GM06990 (cell line): ENCODE measurements around the gene KLHDC2.
"Not testable (repeated sequence)": the region's sequence is repeated elsewhere in the genome, so short reads cannot be mapped to it uniquely, and the experiment has no call there.

Experiments
- DNase-seq: peaks from one replicate; pipeline ENCODE4 v3.0.0-alpha.2; 2011; ENCODE audit not compliant: insufficient read length; ENCODE audit errors: extremely low read depth
- H3K27me3 ChIP-seq: replicated peaks from 2 replicates; pipeline ENCODE4 v1.6.0; 2011; ENCODE audit warnings: low read length; ENCODE audit not compliant: control insufficient read depth, insufficient read depth
- H3K36me3 ChIP-seq: 2 replicates; pipeline ENCODE4 v1.5.1; 2011; ENCODE audit warnings: low read length; ENCODE audit not compliant: control insufficient read depth, insufficient read depth
- H3K4me3 ChIP-seq: replicated peaks from 2 replicates; pipeline ENCODE4 v1.5.1; 2011; ENCODE audit warnings: low read depth, mild to moderate bottlenecking, control low read depth, low read length
- TF ChIP-seq, protein P1 (sequence below): IDR thresholded peaks from 2 replicates; pipeline ENCODE4 v1.5.1; 2011; ENCODE audit warnings: low read length, control low read depth, mild to moderate bottlenecking, inconsistent platforms; ENCODE audit not compliant: insufficient read depth, poor library complexity, severe bottlenecking

The KLHDC2 gene

DNA sequence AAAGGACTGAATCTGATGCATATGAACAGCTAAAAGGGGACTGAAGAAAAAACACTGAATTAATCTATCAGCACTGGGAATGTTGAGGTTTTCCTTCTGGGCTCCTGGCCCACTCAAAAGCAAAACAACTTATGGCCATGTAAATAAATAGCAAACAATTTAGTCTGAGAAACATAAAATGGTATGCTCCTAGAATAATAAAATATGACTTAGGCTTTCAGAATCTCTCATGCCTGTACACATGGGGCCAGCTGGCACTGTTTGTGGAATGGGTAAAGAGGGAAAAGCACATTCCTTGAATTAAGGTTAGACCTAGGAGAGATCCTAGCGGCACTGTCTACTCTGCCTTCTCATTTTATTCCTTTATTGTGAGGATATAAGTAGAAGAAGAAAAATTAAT is 6.2 kb downstream of the KLHDC2 start:
- TF ChIP-seq, protein P1, sequence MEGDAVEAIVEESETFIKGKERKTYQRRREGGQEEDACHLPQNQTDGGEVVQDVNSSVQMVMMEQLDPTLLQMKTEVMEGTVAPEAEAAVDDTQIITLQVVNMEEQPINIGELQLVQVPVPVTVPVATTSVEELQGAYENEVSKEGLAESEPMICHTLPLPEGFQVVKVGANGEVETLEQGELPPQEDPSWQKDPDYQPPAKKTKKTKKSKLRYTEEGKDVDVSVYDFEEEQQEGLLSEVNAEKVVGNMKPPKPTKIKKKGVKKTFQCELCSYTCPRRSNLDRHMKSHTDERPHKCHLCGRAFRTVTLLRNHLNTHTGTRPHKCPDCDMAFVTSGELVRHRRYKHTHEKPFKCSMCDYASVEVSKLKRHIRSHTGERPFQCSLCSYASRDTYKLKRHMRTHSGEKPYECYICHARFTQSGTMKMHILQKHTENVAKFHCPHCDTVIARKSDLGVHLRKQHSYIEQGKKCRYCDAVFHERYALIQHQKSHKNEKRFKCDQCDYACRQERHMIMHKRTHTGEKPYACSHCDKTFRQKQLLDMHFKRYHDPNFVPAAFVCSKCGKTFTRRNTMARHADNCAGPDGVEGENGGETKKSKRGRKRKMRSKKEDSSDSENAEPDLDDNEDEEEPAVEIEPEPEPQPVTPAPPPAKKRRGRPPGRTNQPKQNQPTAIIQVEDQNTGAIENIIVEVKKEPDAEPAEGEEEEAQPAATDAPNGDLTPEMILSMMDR, result no peak
- no peak for DNase-seq
- H3K4me3 ChIP-seq, result no peak overlapping the region
- H3K27me3 ChIP-seq, result no peaks in the 10 kb centered on the region
- H3K36me3 ChIP-seq, result peaks cover 1% of the 10 kb centered on the region

DNA sequence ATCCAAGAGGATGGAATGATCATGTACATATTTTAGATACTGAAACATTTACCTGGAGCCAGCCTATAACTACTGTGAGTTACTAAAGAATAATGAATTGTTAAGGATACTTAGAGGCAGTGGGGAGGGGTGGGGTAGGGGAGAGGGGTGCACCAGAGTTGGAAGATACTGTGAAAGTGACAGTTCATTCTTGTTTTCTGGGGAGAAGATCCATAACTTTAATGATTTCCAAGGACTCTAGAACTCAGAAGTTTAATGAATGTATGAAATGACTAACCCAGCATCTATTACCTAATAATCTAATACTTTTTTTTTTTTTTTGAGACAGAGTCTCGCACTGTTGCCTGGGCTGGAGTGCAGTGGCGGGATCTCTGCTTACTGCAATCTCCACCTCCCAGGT is 10.5 kb downstream of the KLHDC2 start:
- Histone ChIP-seq H3K4me3 (no peak overlapping the region), H3K36me3 (peaks cover 9% of the 10 kb centered on the region), H3K27me3 (no peaks in the 10 kb centered on the region)
- TF ChIP-seq, protein P1, result no peak
- no peak for DNase-seq

DNA sequence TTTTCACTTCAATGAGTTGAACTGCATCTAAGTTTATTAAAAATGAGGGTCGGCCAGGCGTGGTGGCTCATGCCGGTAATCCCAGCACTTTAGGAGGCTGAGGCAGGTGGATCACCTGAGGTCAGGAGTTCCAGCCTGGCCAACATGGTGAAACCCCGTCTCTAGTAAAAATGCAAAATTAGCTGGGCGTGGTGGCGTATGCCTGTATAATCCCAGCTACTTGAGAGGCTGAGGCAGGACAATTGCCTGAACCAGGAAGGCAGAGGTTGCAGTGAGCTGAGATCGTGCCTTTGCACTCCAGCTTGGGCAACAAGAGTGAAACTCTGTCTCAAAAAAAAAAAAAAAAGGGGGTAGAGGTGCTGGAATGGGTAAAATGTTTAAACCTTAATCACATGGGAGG is 13.1 kb downstream of the KLHDC2 start:
- not testable (repeated sequence) for H3K27me3 ChIP-seq, H3K4me3 ChIP-seq, H3K36me3 ChIP-seq, DNase-seq

DNA sequence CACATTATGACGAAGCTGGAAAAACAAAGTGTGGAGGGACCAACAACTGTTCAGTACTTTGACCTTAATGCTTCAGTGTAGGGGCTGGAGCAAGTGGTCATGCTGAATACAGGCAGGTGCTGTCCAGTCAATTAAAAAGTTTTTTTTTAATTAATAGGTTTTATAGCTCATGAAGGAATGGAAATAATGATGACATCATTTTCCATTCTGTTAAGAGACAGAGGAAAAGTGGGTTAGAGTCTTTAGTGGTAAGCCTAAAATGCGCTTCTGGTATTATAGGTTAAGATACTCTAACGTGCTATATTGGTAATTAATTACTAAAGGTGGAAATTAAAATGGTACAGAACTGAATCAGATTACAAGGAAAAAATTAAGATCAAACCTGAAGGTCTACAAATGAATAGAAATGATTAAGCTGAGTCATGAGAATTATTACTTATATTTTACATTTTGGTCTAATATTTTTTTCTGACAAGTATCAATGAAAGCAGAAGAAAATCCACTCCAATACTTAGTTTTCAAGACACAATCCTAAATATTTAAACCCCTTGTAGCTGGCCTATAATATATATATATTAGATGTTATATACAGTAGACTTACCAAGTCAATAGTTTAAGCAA is 15.6 kb downstream of the KLHDC2 start:
- Histone ChIP-seq H3K27me3 (no peaks in the 10 kb centered on the region), H3K36me3 (peaks cover 12% of the 10 kb centered on the region), H3K4me3 (no peak overlapping the region)
- TF ChIP-seq, protein P1, result no peak
- DNase-seq, result no peak

DNA sequence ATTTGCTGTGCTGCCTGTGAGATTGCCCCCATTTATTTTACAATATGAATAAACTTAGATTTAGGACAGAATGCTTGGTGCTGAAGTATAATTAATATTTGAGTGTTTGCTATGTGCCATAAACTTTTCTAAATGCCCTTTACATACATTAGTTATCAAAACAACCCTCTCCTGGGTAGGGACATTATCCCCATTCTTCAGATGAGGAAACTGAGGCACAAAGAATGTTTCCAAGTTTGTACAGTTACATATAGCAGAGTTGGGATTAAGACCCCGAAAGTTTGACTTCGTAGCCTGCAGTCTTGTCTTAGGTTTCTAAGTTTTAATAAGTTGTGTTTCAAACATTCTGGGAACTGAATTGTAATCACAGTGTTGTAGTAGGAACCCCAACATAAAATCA is 18.4 kb downstream of the KLHDC2 start:
- Histone ChIP-seq H3K4me3 (no peak overlapping the region), H3K36me3 (peaks cover 13% of the 10 kb centered on the region), H3K27me3 (no peaks in the 10 kb centered on the region)
- no peak for DNase-seq
- TF ChIP-seq, protein P1, result no peak

DNA sequence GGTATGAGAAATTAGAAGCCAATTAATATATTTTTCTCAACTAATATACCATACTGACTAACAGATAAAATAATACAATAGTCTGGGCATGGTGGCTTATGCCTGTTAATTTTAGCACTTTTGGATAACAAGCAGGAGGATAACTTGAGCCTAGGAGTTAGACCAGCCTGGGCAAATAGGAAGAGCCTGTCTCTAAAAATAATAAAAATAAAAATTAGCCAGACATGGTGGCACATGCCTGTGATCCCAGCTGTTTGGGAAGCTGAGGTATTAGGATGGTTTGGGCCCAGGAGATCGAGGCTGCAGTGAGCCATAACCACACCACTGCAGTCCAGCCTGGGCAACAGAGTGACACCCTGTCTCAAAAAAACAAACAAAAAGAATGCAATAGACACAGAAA is 24.7 kb downstream of the KLHDC2 start:
- TF ChIP-seq, protein P1, result no peak
- DNase-seq, result no peak
- Histone ChIP-seq H3K36me3 (peaks cover 11% of the 10 kb centered on the region), H3K27me3 (no peaks in the 10 kb centered on the region), H3K4me3 (no peak overlapping the region)
